ENCODE results near the gene UBA1.

DNA sequence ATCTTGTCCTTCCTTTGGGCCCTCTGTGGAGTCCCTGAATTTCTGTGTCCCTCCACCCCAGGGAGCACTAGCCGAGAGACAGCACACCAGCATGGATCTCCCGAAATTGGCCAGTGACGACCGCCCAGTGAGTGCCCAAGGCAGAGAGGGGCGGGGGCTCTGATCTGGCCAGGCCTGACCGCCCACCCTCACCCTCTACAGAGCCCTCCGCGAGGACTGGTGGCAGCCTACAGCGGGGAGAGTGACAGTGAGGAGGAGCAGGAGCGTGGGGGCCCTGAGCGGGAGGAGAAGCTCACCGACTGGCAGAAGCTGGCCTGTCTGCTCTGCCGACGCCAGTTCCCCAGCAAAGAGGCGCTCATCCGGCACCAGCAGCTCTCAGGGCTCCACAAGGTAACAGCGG lies 8.4 kb upstream of the UBA1 start:
- TF ChIP-seq POLR2A (IDR thresholded peaks at IDR 0.05) (no peak), CTCF (IDR thresholded peaks at IDR 0.05) (no peak)

All from heart left ventricle (tissue), 13 donors.